Measurements from ENCODE around the gene MAPK1.
A peak's percentile ranks its signal among the peaks of the same experiment; 100 is the strongest.
"Not testable (repeated sequence)": the region's sequence is repeated elsewhere in the genome, so short reads cannot be mapped to it uniquely, and the experiment has no call there.

Gene MAPK1

DNA sequence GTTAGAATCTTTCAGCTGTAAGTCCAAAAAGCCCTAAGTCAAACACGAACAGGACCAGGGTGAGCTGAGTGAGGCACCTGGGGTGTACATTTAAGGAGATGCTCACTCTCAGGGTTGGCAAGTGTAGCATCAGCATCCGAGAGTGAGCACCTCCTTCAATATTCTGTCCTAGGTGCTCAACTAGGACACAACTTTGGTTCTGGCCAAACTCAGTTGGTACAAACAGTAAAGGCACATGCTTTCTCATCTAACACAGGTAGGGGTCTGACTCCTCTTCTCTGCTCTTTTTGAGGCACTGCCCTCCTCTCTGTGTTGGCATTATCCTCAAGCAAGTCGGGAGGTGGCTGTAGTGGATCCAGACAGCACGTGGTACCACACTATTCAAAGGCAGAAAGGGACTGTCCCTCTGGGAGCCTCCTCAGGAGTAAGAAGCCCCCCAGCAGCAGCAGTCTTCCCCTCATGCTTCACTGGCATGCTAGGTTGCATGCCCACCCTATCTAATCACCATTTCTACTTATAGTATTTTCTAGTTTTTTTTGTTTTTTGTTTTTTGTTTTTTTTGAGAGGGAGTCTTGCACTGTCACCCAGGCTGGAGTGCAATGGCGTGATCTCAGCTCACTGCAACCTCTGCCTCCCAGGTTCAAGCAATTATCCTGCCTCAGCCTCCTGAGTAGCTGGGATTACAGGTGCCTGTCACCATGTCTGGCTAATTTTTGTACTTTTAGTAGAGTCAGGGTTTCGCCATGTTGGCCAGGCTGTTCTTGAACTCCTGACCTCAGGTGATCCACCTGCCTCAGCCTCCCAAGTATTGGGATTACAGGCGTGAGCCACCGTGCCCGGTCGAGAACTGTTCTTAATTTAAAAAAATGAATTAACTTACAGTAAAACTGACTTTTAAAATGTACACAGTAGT lies 14.7 kb upstream of the MAPK1 start:
- no peak for DNase-seq

DNA sequence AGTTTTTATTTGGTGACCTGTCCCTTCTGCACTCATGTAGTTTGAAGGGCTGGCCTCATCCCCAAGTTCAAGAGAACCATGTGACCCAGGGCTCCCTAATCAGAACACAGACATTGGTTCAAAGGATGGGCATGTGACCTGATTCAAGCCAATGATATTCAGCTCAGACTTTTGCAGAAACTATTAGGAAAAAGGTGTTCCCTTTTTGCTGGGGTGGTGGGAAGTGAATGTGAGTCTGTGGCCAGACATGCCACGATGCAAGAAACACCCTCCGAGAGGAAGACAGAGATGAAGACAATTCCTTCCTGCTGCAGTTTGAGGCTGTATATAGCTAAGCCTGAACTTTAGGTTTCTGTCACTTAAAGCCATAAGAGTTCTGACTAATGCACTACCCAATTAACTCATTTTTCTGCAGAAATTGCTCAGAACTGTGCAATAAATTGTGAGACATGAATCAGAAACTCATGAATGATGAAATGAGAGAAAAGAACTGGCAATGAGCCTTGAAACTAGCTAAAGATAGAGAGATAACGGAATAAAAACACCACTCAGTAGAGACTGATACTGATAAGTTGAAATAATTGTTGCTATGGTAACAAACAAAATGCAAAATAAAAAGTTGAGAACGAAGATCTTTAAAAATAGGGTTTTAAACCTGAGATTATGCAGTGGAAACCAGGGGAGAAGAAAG lies 9.2 kb upstream of the MAPK1 start:
- DNase-seq = no peak

DNA sequence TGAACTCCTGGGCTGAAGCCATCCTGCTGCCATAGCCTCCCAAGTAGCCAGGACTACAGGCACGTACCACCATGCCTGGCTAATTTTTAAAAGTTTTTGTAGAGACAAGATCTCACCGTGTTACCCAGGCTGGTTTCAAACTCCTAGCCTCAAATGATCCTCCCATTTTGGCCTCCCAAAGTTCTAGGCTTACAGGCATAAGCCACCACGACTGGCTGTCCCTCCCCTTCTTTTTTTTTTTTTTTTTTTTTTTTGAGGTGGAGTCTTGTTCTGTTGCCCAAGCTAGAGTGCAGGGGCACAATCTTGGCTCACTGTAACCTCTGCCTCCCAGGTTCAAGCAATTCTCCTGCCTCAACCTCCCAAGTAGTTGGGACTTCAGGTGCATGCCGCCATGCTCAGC lies 7.5 kb upstream of the MAPK1 start:
- not testable (repeated sequence) for DNase-seq

GRCh38 chr22:21873619-21874018 lies 6.2 kb upstream of the MAPK1 start:
- DNase-seq = no peak

GRCh38 chr22:21872741-21873140 lies 5.3 kb upstream of the MAPK1 start:
- DNase-seq = not testable (repeated sequence)

DNA sequence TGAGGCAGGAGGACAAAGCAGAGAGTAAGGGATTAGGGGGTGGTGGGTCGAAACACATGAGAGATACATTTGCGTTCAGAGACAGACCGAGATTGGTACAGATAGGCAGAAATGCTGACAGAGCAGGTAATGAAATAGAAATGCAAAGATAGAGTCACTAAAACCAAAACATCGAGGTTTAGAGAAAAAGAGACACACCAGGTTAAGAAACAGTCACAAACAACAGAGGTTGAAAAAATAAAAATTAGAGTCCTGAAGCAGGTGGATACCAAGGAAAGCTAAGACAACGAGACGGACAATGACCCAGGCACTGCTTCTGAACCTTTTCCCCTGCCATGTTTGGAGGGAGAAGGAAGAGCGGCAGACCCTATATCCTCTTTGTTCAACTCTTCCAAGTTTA lies 1.2 kb upstream of the MAPK1 start:
- no peak for DNase-seq

DNA sequence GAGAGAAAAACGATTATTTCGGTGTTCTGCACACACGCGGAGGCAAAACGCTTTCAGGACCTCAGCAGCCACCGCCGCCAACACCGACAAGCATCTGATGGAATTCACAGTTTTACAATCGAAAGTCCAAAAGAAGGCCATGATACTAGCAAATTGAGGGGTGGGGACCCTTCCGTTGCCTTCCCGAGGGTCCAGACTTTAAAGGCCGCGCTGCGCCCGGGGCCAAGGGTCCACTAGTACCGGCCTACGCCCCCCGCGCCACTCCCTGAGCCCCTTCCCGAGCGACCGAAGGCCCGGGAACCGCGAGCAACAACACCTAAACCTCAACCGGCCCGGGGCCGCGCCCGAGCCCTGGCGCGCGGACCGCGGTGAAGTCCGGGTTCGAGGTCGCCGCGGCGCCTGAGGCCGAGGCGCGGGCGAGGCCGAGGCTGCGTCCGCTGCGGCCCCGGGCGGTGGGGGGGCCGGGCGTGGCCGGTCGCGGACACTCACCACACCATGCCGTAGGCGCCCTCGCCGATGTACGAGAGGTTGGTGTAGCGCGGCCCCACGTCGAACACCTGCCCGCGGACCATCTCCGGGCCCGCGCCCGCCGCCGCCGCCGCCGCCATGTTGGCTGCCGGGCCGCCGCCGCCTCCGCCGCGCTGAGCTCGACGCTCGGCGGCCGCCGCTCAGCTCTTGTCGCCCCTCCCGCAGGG lies 465 bp downstream of the MAPK1 start:
- no peak for DNase-seq

DNA sequence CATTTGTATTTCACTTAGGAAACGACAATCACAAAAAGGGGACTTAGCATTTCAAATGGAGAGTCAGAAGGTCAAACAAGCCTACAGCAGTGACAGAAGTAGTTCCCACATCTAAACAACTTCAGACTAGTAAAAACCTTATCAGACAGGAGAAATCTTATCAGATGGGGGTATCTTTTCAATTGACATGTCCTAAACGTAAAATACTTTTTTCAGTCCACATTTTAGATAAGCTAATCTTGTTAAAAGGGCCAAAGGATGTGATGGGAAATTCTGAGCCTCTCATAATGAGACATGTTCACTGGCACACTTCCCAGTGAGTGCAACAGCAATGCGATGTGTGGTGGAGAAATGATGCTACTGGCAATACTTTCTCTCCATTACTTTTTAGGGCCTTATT lies 2.4 kb downstream of the MAPK1 start:
- DNase-seq = peak; percentile 85

DNA sequence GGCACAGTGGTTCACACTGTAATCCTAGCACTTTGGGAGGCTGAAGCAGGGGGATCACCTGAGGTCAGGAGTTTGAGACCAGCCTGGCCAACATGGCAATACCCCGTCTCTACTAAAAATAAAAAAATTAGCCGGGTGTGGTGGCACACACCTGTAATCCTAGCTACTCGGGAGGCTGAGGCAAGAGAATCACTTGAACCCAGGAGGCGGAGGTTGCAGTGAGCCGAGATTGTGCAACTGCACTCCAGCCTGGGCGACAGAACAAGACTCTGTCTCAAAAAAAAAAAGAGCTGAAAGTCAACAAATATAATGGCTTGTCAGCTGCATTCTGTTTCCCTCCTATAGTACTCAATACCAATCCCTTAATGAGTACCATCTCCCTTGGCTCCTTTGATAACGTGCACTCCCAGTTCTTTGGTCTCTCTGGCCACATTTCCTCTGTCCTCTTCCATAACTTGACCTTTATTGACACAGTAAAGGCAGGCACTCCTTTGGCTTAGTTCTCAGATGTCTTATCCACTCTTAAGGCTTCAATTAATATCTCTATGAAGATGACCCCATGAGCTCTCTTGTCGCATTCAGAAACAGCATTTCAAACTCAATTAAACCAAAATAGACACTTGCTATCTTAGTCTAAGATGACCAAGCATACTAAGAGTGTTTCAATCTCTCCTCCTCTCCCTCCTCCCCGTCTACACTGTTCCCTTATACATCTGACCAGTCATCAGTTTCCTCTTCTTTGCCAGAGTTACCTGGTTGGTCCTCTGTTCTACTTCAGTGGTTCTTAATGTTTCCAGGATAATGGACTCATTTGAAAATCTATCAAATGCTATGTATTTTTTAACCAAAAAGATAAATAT lies 4.8 kb downstream of the MAPK1 start:
- DNase-seq = no peak

- DNase-seq = no peak
These were observed 5.6 kb downstream of the MAPK1 start for GRCh38 chr22:21861851-21862250.

DNA sequence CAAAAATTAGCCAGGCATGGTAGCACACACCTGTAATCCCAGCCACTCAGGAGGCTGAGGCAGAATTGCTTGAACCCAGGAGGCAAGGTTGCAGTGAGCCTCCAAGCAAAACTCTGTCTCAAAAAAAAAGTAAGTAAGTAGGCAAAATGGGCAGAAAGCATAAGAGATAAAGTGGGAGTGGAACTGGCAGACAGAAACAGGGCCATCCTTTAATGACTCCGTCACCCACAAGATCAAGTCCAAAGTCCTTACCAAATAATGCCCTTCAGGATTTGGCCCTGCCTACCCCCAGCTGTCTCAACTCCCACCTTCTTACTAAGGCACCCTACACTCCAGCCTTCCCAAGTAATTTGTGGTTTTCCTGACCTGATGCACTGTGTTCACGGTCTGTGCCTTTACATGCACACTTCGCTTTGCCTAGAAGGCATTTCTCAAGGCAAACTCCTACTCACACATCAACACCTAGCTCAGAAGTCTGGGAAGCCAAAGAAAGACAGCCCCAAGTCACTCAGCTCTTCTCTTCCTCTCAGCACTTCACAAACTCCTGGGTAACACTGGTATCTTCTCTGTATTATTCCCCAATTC lies 6.1 kb downstream of the MAPK1 start:
- DNase-seq = no peak

GRCh38 chr22:21860491-21861039 lies 6.9 kb downstream of the MAPK1 start:
- no peak for DNase-seq

DNA sequence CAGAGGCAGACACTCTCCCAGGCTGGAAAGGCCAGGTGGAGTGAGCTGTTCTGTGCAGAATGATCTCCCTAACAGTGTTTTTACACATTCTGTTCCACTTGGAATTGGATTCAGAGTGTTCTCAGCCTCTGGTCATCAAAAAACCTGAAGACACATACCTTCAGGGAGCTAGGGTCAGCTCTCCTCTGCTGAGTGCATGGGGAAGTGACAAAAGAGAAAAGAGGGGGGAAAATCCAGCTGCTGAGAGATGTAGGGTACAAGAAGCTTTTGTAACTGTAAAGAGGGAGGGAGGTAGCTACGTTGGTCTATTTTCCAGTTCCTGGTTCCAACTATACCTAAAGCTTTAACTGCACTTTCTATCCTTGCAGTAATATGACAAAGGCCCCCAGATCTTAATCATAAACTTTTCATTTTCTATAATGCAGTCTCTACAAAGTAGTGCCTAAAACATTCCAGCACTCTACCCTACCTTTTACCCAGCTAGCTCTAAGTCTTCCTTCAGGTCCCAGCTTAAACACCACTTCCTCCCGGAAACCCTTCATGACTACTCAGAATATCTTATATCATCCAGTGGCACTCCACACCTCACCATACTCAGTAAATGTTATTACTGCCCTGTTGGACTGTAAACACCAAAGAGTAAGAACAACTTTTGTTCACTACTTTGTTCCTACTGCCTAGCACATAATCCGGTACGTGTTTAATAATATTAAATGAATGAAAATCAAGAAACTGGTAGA lies 9.2 kb downstream of the MAPK1 start:
- no peak for DNase-seq

DNA sequence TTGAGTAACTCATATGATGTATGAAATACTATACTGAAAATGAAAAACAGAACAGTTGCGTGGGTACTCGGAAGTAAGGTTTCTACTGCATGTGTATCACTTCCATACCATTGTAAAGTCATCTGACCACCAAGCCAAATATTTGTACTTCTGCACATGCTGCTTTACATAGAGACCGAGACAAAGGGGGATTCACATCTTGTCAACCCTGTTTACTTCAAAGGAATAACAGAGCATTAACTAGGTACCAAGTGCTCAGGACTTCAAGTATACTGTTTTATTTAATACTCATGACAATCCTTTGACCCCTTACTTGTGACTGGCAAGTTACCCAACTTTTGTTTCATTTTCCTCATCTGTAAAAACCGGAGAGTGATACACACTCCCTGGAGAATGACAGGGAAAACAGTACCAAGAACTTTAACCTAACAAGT lies 9.9 kb downstream of the MAPK1 start:
- no peak for DNase-seq

GRCh38 chr22:21856868-21857267 lies 10.6 kb downstream of the MAPK1 start:
- DNase-seq = no peak

DNA sequence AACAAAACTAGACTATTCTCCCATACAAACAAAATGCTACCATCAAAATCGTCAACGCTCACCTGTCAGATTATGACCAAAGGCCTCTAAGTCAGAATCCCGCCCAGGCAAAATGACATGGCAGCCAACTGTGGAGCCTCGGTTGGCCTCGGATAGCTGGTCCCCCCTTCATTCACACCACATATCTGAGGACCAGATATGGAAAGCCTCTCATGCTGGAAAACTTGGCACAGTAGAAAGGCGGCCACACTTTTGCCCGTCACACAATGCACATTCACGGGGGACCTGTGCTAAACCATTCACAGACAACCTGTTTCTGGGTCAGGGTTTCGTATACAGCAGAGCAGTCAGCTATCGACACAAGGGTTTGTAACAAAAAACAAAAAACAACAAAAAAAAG lies 11.2 kb downstream of the MAPK1 start:
- no peak for DNase-seq

DNA sequence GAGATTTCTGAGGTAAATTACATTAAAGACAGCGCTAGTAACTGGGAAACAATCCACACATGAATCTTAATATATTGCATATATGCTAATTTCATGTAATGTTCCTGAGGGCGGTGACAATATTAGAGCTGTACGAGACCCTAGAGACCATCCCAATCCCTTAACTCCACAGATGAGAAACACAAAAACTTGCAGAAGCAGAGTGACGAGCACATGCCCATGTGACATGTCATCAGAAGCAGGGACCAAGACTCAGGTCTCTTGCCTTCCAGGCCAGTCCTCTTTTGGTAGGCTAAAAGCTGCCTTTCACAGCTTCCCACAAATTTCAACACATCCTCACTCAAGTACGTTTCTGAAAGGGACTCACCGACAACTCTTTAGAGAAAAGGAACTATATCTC lies 11.8 kb downstream of the MAPK1 start:
- no peak for DNase-seq

GRCh38 chr22:21850660-21851059 lies 16.8 kb downstream of the MAPK1 start:
- DNase-seq = no peak

DNA sequence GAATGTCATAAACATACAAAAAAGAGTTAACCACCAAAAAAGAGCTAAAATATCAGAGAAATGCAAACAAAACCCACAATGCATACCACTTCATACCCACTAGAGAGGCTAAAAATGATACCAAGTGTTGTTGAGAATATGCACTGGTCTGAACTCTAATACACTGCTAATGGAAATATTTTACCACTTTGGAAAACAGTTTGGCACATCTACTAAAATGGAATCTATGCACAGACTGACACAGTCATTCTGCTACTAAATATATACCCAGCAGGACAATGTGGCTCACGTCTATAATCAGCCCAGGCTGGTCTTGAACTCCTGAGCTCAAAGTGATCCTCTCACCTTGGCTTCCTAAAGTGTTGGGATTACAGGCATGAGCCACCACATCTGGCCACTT lies 18.0 kb downstream of the MAPK1 start:
- DNase-seq = no peak

DNA sequence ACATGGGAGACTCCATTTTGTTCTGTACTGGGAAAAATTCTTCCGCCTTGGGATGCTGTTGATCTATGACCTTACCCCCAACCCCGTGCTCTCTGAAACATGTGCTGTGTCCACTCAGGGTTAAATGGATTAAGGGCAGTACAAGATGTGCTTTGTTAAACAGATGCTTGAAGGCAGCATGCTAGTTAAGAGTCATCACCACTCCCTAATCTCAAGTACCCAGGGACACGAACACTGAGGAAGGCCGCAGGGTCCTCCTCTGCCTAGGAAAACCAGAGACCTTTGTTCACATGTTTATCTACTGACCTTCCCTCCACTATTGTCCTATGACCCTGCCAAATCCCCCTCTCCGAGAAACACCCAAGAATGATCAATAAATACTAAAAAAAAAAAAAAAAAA lies 19.4 kb downstream of the MAPK1 start:
- not testable (repeated sequence) for DNase-seq

Data from amniotic stem cell (primary cell).